Muscle layer of duodenum (tissue), 2 donors: Measurements from ENCODE around the gene C6orf47.
A peak's percentile ranks its signal among the peaks of the same experiment; 100 is the strongest.

Experiments
- H3K27ac ChIP-seq: one replicate; pipeline ENCODE4 v1.7.0; 2013; ENCODE audit warnings: mild to moderate bottlenecking, low read length
- H3K27me3 ChIP-seq: one replicate; pipeline ENCODE4 v1.7.0; 2013; ENCODE audit warnings: low read depth, mild to moderate bottlenecking, control low read depth, low read length
- H3K36me3 ChIP-seq, 2 donors: one replicate each; pipeline ENCODE4 v1.7.0; 2013; ENCODE audit warnings: low read length in 2 of 2, control low read depth in 1 of 2, mild to moderate bottlenecking in 1 of 2; ENCODE audit not compliant: insufficient read depth in 2 of 2, control insufficient read depth in 1 of 2
- H3K4me1 ChIP-seq, 2 donors: one replicate each; pipeline ENCODE4 v1.7.0; 2013; ENCODE audit warnings: low read length in 2 of 2, mild to moderate bottlenecking in 2 of 2, control low read depth in 1 of 2, moderate library complexity in 1 of 2; ENCODE audit not compliant: insufficient read depth in 2 of 2, control insufficient read depth in 1 of 2
- H3K4me3 ChIP-seq, 2 donors: one replicate each; pipeline ENCODE4 v1.7.0; 2013; ENCODE audit warnings: low read length in 2 of 2, low read depth in 1 of 2, mild to moderate bottlenecking in 1 of 2
- H3K9me3 ChIP-seq, 2 donors: one replicate each; pipeline ENCODE4 v1.7.0; 2013; ENCODE audit warnings: low read length in 2 of 2, control low read depth in 1 of 2, mild to moderate bottlenecking in 1 of 2; ENCODE audit not compliant: control insufficient read depth in 1 of 2
- donor health status: healthy.

C6orf47 gene

DNA sequence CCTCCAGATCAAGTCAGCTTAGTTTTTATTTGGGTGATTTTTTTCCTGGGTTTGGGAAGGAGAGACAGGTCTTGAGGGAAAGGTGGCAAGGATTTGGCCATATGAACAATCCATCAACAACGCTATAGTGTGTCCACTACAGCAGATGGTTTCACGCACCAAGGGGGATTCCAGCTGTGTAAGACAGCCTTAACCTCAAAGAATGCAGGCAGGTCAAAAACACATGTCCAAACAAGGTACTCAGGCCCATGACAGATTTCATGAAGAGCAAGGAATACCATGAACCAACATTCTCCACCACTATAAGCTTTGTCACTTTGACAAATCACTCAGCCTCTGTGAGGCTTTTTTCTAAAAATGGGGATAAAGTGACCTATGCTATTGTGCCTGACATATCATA, 43.6 kb downstream of the C6orf47 start:
- H3K36me3 ChIP-seq, result no peaks in the 10 kb centered on the region
- H3K4me3 ChIP-seq, result no peak overlapping the region
- no peaks in the 10 kb centered on the region for H3K9me3 ChIP-seq
- H3K4me1 ChIP-seq, result peaks cover 0 to 7% of the 10 kb centered on the region in 2 donors
- no peaks in the 10 kb centered on the region for H3K27me3 ChIP-seq
- H3K27ac ChIP-seq, result no peak overlapping the region

DNA sequence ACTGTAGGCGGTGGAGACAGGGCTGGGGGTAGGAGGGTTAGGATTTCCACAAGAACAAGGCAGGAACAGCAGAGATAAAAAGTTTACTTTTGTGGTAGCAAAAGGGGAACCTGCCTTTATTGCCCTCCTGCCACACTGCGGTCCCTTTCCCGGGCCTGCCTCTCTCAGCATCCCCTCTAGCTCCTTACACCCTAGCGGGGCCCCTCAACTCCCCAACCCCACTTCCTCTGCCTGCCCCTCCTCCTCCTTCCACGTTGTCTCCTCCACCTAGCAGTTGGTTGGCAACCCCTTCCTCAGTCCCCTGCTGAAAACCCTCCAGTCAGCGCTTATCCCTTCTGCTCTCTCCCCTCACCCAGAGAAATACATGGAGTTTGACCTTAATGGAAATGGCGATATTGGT, 44.8 kb downstream of the C6orf47 start:
- Histone ChIP-seq H3K36me3 (no peaks in the 10 kb centered on the region), H3K4me3 (peak overlapping the region in 1 of 2 donors; percentile 50), H3K4me1 (no peaks in the 10 kb centered on the region), H3K9me3 (no peaks in the 10 kb centered on the region), H3K27ac (peak overlapping the region; percentile 56), H3K27me3 (no peaks in the 10 kb centered on the region)

DNA sequence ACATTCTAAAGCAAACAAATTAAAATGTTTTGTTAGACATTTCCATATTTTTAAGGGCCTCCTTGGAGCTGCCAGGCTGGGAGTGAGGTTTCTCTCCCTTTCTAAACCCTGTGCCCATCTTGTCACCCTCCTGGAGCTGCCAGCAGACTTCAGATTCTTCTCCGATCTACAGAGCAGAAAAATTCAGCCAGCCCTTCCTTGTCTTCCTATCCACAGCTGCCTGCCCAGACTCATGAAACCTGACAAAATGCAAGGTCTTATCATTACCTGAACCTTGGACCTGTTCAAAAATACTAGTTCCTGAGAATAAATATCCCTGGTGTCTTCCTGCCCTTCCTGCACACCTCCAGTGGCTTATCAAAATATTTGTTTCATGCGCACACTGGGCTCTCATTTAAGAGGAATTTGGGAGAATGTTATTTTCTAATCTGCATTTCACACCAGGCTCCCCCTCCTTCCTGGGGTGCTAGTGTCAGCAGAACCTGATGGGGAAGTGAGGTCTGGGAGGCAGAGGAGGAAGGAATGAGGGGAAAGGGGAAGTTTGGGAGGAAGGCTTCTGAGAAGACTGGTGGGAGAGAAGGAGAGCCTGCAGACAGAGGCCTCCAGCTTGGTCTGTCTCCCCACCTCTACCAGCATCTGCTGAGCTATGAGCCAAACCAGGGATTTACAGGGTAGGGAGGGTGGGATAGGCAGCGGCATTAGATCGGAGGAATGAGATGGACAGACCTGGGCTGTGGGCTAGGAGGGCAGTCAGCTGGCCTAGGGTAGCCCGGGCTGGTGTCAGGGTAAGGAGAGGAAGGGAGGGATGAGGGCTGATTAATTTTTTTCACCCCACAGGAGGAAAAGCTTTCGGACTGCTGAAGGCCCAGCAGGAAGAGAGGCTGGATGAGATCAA, 45.6 kb downstream of the C6orf47 start, which contains the start of gene AIF1:
Gene AIF1 (plus strand): TSS at position 551 of the 895 bp plus-strand sequence. CDS start 96 bp downstream, at position 647.
- Histone ChIP-seq H3K27me3 (no peaks in the 10 kb centered on the region), H3K4me3 (peak within 1 kb of the TSS in 1 of 2 donors; percentile 50), H3K4me1 (no peaks in the 10 kb centered on the region), H3K27ac (peak within 1 kb of the TSS; percentile 56), H3K9me3 (no peaks in the 10 kb centered on the region), H3K36me3 (no peaks in the 10 kb centered on the region)

DNA sequence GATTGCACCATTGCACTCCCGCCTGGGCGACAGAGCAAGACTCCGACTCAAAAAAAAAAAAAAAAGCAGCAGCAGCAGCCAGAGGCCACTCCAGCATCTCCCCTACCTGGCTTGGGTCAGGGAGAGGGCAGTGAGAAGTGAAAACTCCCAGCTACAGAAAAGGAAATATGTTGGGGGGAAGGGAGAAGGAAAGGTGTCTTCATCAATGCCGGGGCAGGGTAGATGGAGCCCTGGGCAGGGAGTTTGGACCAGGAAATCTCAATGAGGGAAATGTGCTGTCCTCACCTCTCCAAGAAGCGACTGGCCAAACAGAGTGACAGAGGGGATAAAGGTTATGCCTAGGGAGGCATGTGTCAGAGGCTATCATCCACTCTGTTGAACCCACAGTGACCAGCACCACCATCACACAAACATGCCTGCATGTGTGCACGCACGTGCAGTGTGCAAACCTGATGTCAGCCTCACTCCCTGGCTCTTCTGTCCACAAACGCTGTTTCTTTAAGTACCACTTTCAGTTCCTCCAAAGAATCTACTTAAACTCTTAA, 46.4 kb downstream of the C6orf47 start:
- H3K27ac ChIP-seq, result no peak overlapping the region
- H3K36me3 ChIP-seq, result no peaks in the 10 kb centered on the region
- no peaks in the 10 kb centered on the region for H3K9me3 ChIP-seq
- no peak overlapping the region for H3K4me3 ChIP-seq
- H3K4me1 ChIP-seq, result no peaks in the 10 kb centered on the region
- H3K27me3 ChIP-seq, result no peaks in the 10 kb centered on the region

DNA sequence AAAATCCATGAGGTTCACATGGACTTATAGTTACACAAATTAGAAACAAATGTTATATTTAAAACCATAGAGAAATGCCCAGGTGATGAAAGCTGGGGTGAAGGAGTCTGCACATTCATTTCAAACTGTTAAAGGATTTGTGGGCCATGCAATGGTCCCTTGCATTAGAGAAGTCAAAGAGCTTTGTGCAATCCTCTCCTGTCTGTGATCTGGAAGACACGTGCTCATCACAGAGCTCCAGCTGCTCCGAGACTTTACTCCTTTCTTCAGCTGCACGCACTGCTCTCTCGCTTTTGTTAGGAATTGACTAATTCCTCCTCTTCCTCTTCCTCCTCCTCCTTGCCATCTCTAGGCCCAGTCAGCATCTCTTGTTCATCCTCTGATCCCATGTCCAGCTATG, 49.6 kb downstream of the C6orf47 start:
- Histone ChIP-seq H3K36me3 (no peaks in the 10 kb centered on the region), H3K27me3 (no peaks in the 10 kb centered on the region), H3K9me3 (no peaks in the 10 kb centered on the region), H3K4me1 (no peaks in the 10 kb centered on the region), H3K27ac (no peak overlapping the region), H3K4me3 (no peak overlapping the region)

DNA sequence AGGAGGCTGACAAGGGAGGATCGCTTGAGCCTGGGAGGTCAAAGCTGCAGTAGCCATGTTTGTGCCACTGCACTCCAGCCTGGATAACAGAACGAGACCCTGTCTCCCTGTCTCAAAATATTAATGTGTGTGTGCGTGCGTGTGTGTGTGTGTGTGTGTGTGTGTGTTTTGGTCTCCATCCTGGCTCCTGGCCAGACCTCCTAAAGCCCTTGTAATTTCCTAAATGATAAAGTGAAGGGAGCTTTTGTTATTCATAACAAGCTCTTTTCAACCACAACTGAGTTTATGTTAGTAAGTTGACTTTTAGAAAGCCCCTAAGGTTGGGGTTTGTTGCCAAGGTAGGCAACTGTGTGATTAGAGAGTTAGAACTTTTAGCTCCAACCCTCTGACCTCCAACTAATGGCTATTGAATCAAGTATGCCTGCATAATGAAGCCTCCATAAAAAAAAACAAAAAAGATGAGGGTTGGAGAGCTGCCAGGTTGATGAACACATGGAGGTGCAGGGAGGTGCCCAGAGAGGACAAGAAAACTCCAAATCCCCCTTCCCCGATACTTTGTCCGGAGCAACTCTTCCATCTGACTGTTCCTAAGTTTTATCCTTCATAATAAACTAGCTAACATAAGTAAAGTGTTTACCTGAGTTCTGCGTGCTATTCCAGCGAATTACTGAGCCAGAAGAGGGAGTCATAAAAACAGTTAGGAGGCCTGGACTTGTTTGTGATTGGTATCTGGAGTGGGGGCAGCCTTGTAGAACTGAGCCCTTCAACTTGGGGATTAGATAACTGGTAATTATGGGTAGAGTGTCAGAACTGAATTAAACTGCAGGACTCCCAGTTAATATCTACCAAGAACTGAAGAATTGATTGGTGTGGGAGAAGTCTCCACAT, 50.8 kb downstream of the C6orf47 start:
- no peaks in the 10 kb centered on the region for H3K9me3 ChIP-seq
- no peak overlapping the region for H3K4me3 ChIP-seq
- no peak overlapping the region for H3K27ac ChIP-seq
- H3K36me3 ChIP-seq, result no peaks in the 10 kb centered on the region
- no peaks in the 10 kb centered on the region for H3K27me3 ChIP-seq
- H3K4me1 ChIP-seq, result no peaks in the 10 kb centered on the region
